Panc1 (cell line): Measurements from ENCODE around the gene S100A16. TPM values are rescaled to one million over a fixed set of nuclear protein-coding genes. Genes with fewer than 3 reads are reported as not detected.

Source experiments
- ATAC-seq: fragments of 200-7000 bp; cut with Tn5 transposase; 2 replicates; pipeline ENCODE4 v1.9.1; 2020; ENCODE audit warnings: mild to moderate bottlenecking, moderate library complexity
- BruUV-seq: library from RNA; stranded (reverse); fragments of 400-500 nt; replicated peaks from 2 replicates; lab custom pipeline; 2021; lab: Mats Ljungman, UMichigan
- CTCF ChIA-PET: fragments of 300-600 bp; sonication (Branson Sonifier 250); formaldehyde crosslinking; loops from one replicate; lab custom pipeline; 2022; ENCODE audit warnings: antibody characterized with exemption; lab: Charles Lee
- POLR2A ChIA-PET: fragments of 300-600 bp; sonication (Branson Sonifier 250); formaldehyde crosslinking; loops from one replicate; lab custom pipeline; 2022; ENCODE audit warnings: antibody characterized with exemption; lab: Charles Lee
- DNase-seq: peaks from one replicate; pipeline ENCODE4 v3.0.0-alpha.2; 2010; ENCODE audit warnings: low read depth, low spot score
- H3K27ac ChIP-seq: 2 replicates; pipeline ENCODE4 v1.5.1; 2011; ENCODE audit warnings: mild to moderate bottlenecking, low read length, inconsistent platforms
- H3K27me3 ChIP-seq: fragments of 200-500 bp; sonication (Bioruptor generic); 2 replicates; pipeline ENCODE4 v1.6.0; 2014; ENCODE audit warnings: low read length, inconsistent platforms; ENCODE audit not compliant: control insufficient read depth, insufficient read depth
- H3K36me3 ChIP-seq: fragments of 200-500 bp; sonication (Bioruptor generic); 2 replicates; pipeline ENCODE4 v1.5.1; 2014; ENCODE audit warnings: inconsistent platforms, mild to moderate bottlenecking, low read length, moderate library complexity; ENCODE audit not compliant: control insufficient read depth, insufficient read depth
- H3K4me1 ChIP-seq: 2 replicates; pipeline ENCODE4 v1.5.1; 2011; ENCODE audit warnings: inconsistent platforms, mild to moderate bottlenecking, low read length, moderate library complexity; ENCODE audit not compliant: control insufficient read depth, insufficient read depth
- H3K4me3 ChIP-seq, 2 experiments: 2 replicates each; pipeline ENCODE4 v1.5.1; 2011 to 2012; ENCODE audit warnings: low read depth in 2 of 2, low read length in 2 of 2, mild to moderate bottlenecking in 2 of 2, inconsistent platforms in 1 of 2, moderate library complexity in 1 of 2
- H3K9me3 ChIP-seq: fragments of 200-500 bp; sonication (Bioruptor generic); 2 replicates; pipeline ENCODE4 v1.5.1; 2014; ENCODE audit warnings: low read depth, mild to moderate bottlenecking, inconsistent platforms, low read length, moderate library complexity; ENCODE audit not compliant: control insufficient read depth, insufficient read depth
- POLR2AphosphoS5 ChIP-seq: IDR thresholded peaks from 2 replicates; pipeline ENCODE4 v1.6.1; 2012; ENCODE audit warnings: mild to moderate bottlenecking, low read depth, low read length, moderate library complexity
- SIN3A ChIP-seq: IDR thresholded peaks from 2 replicates; pipeline ENCODE4 v1.6.1; 2012; ENCODE audit warnings: low read depth, mild to moderate bottlenecking, low read length, moderate library complexity, borderline replicate concordance; ENCODE audit not compliant: insufficient read depth
- TCF7L2 ChIP-seq: IDR thresholded peaks from 2 replicates; pipeline ENCODE4 v1.6.1; 2011; ENCODE audit warnings: mild to moderate bottlenecking, low read depth, low read length, inconsistent platforms
- in situ Hi-C: cut with HindIII; loops from 2 replicates; pipeline ENCODE4 v1.10.0; 2016; ENCODE audit warnings: low sequenced_read_pairs, low pct_unique_long_range_greater_than_20kb
- intact Hi-C: fragments of 100-400 bp; cut with micrococcal nuclease; formaldehyde crosslinking; loops from one replicate; pipeline ENCODE4 v1.10.0; 2022; ENCODE audit not compliant: unreplicated experiment
- total RNA-seq: library from RNA; stranded (reverse); gene quantifications from one replicate; pipeline ENCODE4 v1.2.1, GENCODE V29; 2021; ENCODE audit not compliant: unreplicated experiment
- TF ChIP-seq, protein P1 (sequence below), 2 experiments: IDR thresholded peaks; 2 replicates each; pipeline ENCODE4 v1.6.1; 2011 to 2012; ENCODE audit warnings: low read depth in 2 of 2, control low read depth in 1 of 2, low read length in 1 of 2, mild to moderate bottlenecking in 1 of 2, moderate library complexity in 1 of 2; ENCODE audit not compliant: insufficient read depth in 1 of 2
- TF ChIP-seq, protein P2 (sequence below): fragments of 450-650 bp; IDR thresholded peaks from 2 replicates; pipeline ENCODE4 v1.5.1; 2017; ENCODE audit warnings: mild to moderate bottlenecking

The S100A16 gene
- total RNA-seq, 1 experiment from 2014 or later: 61.6 TPM

DNA sequence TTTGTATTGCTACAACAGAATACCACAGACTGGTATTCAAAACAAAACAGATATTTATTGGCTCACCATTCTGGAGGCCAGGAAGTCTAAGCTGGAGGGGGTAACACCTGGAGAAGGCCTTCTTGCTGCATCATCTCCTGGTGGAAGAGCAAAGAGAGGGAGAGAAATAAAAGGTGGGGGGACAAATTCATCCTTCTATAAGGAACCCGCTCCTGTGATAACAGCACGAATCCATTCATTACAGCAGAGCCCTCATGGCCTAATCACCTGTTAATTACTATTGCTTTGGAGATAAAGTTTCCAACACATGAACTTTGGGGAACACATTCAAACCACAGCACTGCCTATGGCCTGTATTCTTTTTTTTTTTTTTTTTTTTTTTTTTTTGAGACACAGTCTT, 52.7 kb downstream of the S100A16 start:
- DNase-seq (no peak), ATAC-seq (no peak)
- intact Hi-C loops: no loop called here
- Histone ChIP-seq H3K4me1 (peaks cover 17% of the 10 kb centered on the region), H3K9me3 (no peaks in the 10 kb centered on the region), H3K4me3 (no peak overlapping the region), H3K27me3 (no peaks in the 10 kb centered on the region), H3K36me3 (no peaks in the 10 kb centered on the region), H3K27ac (no peak overlapping the region)
- ChIA-PET POLR2A (no interaction called here), CTCF (no interaction called here)
- no peak for TF ChIP-seq TCF7L2
- no peak for TF ChIP-seq SIN3A
- TF ChIP-seq, protein P1, sequence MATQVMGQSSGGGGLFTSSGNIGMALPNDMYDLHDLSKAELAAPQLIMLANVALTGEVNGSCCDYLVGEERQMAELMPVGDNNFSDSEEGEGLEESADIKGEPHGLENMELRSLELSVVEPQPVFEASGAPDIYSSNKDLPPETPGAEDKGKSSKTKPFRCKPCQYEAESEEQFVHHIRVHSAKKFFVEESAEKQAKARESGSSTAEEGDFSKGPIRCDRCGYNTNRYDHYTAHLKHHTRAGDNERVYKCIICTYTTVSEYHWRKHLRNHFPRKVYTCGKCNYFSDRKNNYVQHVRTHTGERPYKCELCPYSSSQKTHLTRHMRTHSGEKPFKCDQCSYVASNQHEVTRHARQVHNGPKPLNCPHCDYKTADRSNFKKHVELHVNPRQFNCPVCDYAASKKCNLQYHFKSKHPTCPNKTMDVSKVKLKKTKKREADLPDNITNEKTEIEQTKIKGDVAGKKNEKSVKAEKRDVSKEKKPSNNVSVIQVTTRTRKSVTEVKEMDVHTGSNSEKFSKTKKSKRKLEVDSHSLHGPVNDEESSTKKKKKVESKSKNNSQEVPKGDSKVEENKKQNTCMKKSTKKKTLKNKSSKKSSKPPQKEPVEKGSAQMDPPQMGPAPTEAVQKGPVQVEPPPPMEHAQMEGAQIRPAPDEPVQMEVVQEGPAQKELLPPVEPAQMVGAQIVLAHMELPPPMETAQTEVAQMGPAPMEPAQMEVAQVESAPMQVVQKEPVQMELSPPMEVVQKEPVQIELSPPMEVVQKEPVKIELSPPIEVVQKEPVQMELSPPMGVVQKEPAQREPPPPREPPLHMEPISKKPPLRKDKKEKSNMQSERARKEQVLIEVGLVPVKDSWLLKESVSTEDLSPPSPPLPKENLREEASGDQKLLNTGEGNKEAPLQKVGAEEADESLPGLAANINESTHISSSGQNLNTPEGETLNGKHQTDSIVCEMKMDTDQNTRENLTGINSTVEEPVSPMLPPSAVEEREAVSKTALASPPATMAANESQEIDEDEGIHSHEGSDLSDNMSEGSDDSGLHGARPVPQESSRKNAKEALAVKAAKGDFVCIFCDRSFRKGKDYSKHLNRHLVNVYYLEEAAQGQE (IDR thresholded peaks at IDR 0.05; ENCODE audit: insufficient read depth in 1 of 2, low read depth in 2 of 2, low read length in 1 of 2): no peak
- TF ChIP-seq POLR2AphosphoS5: no peak
- TF ChIP-seq, protein P2, sequence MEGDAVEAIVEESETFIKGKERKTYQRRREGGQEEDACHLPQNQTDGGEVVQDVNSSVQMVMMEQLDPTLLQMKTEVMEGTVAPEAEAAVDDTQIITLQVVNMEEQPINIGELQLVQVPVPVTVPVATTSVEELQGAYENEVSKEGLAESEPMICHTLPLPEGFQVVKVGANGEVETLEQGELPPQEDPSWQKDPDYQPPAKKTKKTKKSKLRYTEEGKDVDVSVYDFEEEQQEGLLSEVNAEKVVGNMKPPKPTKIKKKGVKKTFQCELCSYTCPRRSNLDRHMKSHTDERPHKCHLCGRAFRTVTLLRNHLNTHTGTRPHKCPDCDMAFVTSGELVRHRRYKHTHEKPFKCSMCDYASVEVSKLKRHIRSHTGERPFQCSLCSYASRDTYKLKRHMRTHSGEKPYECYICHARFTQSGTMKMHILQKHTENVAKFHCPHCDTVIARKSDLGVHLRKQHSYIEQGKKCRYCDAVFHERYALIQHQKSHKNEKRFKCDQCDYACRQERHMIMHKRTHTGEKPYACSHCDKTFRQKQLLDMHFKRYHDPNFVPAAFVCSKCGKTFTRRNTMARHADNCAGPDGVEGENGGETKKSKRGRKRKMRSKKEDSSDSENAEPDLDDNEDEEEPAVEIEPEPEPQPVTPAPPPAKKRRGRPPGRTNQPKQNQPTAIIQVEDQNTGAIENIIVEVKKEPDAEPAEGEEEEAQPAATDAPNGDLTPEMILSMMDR: no peak
- BruUV-seq: no TSS peak
- in situ Hi-C loops: no loop called here

DNA sequence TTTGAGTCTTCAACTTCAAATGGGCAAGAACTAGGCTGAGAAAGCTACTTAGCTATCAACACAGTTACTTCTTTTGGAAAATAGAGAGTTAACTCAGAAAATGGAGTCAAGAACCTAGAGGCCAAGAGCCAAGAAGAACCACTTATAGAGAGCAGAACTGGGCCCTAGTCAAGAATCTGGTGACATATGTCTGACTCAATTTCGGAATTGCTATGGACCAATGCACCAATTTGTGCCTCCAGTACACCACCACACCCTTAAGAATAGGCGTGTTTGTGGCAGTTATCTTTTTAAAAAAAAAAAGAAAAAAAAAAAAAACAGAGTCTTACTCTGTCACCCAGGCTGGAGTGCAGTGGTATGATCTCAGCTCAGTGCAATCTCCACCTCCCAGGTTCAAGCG, 55.1 kb downstream of the S100A16 start:
- Histone ChIP-seq H3K36me3 (no peaks in the 10 kb centered on the region), H3K27me3 (no peaks in the 10 kb centered on the region), H3K27ac (no peak overlapping the region), H3K4me3 (no peak overlapping the region), H3K4me1 (no peaks in the 10 kb centered on the region), H3K9me3 (no peaks in the 10 kb centered on the region)
- POLR2A ChIA-PET: no interaction called here
- intact Hi-C loops: no loop called here
- BruUV-seq: no TSS peak
- in situ Hi-C loops: no loop called here
- no peak for DNase-seq
- TF ChIP-seq, protein P1 (IDR thresholded peaks at IDR 0.05; ENCODE audit: insufficient read depth in 1 of 2, low read depth in 2 of 2, low read length in 1 of 2): no peak
- no peak for TF ChIP-seq TCF7L2
- no peak for TF ChIP-seq POLR2AphosphoS5
- TF ChIP-seq, protein P2: no peak
- TF ChIP-seq SIN3A: no peak
- CTCF ChIA-PET: no interaction called here
- ATAC-seq: no peak

Other genes starting within 250 kb of the S100A16 start
- not detected for gene S100A12, start 237.5 kb downstream of the S100A16 start, total RNA-seq
- not detected for gene S100A8, start 222.1 kb downstream of the S100A16 start, total RNA-seq
- not detected for gene S100A7A, start 196.6 kb downstream of the S100A16 start, total RNA-seq
- gene S100A7, start 152.5 kb downstream of the S100A16 start, total RNA-seq: not detected
- 1,986 TPM for gene S100A6, start 77.1 kb downstream of the S100A16 start, total RNA-seq
- 0.72 TPM for gene S100A5, start 72.2 kb downstream of the S100A16 start, total RNA-seq
- 773 TPM for gene S100A4, start 67.3 kb downstream of the S100A16 start, total RNA-seq
- 12.0 TPM for gene S100A3, start 63.9 kb downstream of the S100A16 start, total RNA-seq
- gene S100A2, start 47.3 kb downstream of the S100A16 start, total RNA-seq: 6.2 TPM
- gene S100A14, start 3.2 kb upstream of the S100A16 start, total RNA-seq: 0.57 TPM
- gene S100A13, start 14.4 kb upstream of the S100A16 start, total RNA-seq: 111 TPM
- gene S100A1, start 15.3 kb upstream of the S100A16 start, total RNA-seq: 2.9 TPM
- 87.0 TPM for gene CHTOP, start 20.9 kb upstream of the S100A16 start, total RNA-seq
- 46.8 TPM for gene SNAPIN, start 45.6 kb upstream of the S100A16 start, total RNA-seq
- gene ILF2, start 57.9 kb upstream of the S100A16 start, total RNA-seq: 221 TPM
- 0.36 TPM for gene NPR1, start 65.6 kb upstream of the S100A16 start, total RNA-seq
- 77.3 TPM for gene INTS3, start 114.9 kb upstream of the S100A16 start, total RNA-seq
- 8.0 TPM for gene SLC27A3, start 162.3 kb upstream of the S100A16 start, total RNA-seq